Activated B cell treated with CpG ODN at 0.5 μM for 24 hours (primary cell): ENCODE data around the gene SEC22C. TPM values are rescaled to one million over a fixed set of nuclear protein-coding genes. Genes with fewer than 3 reads are reported as not detected.
"Not testable (repeated sequence)": the region's sequence is repeated elsewhere in the genome, so short reads cannot be mapped to it uniquely, and the experiment has no call there.

Experiments used
- ATAC-seq: fragments of 200-7000 bp; cut with Tn5 transposase; one replicate; pipeline ENCODE4 v1.10.0; 2021; ENCODE audit warnings: low read depth, mild to moderate bottlenecking, moderate library complexity
- CTCF ChIA-PET: fragments of 350-600 bp; sonication (Branson Sonifier 250); formaldehyde crosslinking; loops from one replicate; lab custom pipeline; 2021; ENCODE audit warnings: antibody characterized with exemption; lab: Charles Lee
- POLR2A ChIA-PET: fragments of 350-600 bp; sonication (Branson Sonifier 250); formaldehyde crosslinking; loops from one replicate; lab custom pipeline; 2021; ENCODE audit warnings: antibody characterized with exemption; lab: Charles Lee
- DNase-seq: peaks from one replicate; pipeline ENCODE4 v3.0.0; 2022
- H3K27ac Mint-ChIP-seq: one replicate; pipeline ENCODE4 v1.8.0; 2020; ENCODE audit warnings: mixed read lengths
- H3K27me3 Mint-ChIP-seq: one replicate; pipeline ENCODE4 v1.8.0; 2021; ENCODE audit warnings: mixed read lengths
- H3K36me3 Mint-ChIP-seq: one replicate; pipeline ENCODE4 v1.8.0; 2021; ENCODE audit warnings: low read depth, mixed read lengths
- H3K4me1 Mint-ChIP-seq: one replicate; pipeline ENCODE4 v1.8.0; 2021; ENCODE audit warnings: mixed read lengths
- H3K4me3 Mint-ChIP-seq: one replicate; pipeline ENCODE4 v1.8.0; 2020; ENCODE audit warnings: mild to moderate bottlenecking, mixed read lengths
- H3K9me3 Mint-ChIP-seq: one replicate; pipeline ENCODE4 v1.8.0; 2020; ENCODE audit warnings: mixed read lengths
- intact Hi-C: fragments of 100-400 bp; cut with micrococcal nuclease; formaldehyde crosslinking; loops from one replicate; pipeline ENCODE4 v1.15.1; 2024
- total RNA-seq: library from RNA; stranded (reverse); gene quantifications from 2 replicates; pipeline ENCODE4 v1.2.3, GENCODE V29; 2022
- TF ChIP-seq, protein P1 (sequence below): fragments of 200-600 bp; IDR thresholded peaks from one replicate; pipeline ENCODE4 v1.8.0; 2022; ENCODE audit warnings: antibody characterized with exemption, mild to moderate bottlenecking

Gene SEC22C
- total RNA-seq, 1 donor from 2014 or later: 36.4 TPM

DNA sequence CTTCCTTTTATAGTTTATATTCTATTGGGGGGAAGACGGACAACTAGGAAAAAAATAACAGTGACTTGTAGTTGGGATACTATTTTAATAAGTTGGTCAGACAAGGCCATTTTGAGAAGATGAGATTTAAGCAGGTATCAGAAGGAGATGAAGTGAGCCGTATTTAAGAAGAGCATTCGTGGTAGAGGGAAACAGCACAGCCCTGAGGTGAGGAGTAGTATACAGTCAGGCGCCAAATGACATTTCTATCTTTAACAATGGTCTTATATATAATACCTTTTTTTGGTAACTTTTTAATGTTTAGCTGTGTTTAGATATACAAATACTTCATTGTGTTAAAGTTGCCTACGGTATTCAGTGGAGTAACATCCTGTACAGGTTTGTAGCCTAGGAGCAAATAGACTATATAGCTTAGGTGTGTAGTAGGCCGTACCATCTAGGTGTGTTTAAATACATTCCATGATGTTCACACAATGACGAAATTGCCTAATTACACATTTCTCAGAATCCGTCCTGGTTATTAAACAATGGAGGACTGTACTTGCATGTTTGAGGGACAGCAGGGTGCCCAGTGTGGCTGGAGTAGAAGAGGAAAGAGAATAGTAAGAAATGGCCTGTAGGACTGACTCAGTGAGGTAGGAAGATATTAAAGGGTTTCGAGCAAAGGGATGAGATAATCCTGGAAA is 20.3 kb upstream of the SEC22C start:
- DNase-seq: no peak
- Mint-ChIP-seq H3K27me3 (no peaks in the 10 kb centered on the region), H3K4me3 (peak overlapping the region; percentile 91), H3K4me1 (peaks cover 43% of the 10 kb centered on the region), H3K9me3 (no peaks in the 10 kb centered on the region), H3K36me3 (peaks cover 34% of the 10 kb centered on the region), H3K27ac (peak overlapping the region; percentile 84)
- intact Hi-C loops: loop anchor here (1.0 to 10.0 kb wide), 6 partner anchors 7 to 1733 kb away; partner anchors contain the start of genes CCDC13, TCAIM and ULK4
- ATAC-seq: no peak
- TF ChIP-seq, protein P1, sequence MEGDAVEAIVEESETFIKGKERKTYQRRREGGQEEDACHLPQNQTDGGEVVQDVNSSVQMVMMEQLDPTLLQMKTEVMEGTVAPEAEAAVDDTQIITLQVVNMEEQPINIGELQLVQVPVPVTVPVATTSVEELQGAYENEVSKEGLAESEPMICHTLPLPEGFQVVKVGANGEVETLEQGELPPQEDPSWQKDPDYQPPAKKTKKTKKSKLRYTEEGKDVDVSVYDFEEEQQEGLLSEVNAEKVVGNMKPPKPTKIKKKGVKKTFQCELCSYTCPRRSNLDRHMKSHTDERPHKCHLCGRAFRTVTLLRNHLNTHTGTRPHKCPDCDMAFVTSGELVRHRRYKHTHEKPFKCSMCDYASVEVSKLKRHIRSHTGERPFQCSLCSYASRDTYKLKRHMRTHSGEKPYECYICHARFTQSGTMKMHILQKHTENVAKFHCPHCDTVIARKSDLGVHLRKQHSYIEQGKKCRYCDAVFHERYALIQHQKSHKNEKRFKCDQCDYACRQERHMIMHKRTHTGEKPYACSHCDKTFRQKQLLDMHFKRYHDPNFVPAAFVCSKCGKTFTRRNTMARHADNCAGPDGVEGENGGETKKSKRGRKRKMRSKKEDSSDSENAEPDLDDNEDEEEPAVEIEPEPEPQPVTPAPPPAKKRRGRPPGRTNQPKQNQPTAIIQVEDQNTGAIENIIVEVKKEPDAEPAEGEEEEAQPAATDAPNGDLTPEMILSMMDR: no peak
- CTCF ChIA-PET: interaction anchor here (1.0 to 2.1 kb wide), 3 partner anchors 11 to 34 kb away, joined by 3 to 10 read pairs (median 3); no protein-coding TSS in a partner anchor
- POLR2A ChIA-PET: interaction anchor here (2.2 to 3.7 kb wide), 3 partner anchors 11 to 20 kb away, joined by 14 to 85 read pairs (median 50); partner anchors contain the start of genes SEC22C and SS18L2

DNA sequence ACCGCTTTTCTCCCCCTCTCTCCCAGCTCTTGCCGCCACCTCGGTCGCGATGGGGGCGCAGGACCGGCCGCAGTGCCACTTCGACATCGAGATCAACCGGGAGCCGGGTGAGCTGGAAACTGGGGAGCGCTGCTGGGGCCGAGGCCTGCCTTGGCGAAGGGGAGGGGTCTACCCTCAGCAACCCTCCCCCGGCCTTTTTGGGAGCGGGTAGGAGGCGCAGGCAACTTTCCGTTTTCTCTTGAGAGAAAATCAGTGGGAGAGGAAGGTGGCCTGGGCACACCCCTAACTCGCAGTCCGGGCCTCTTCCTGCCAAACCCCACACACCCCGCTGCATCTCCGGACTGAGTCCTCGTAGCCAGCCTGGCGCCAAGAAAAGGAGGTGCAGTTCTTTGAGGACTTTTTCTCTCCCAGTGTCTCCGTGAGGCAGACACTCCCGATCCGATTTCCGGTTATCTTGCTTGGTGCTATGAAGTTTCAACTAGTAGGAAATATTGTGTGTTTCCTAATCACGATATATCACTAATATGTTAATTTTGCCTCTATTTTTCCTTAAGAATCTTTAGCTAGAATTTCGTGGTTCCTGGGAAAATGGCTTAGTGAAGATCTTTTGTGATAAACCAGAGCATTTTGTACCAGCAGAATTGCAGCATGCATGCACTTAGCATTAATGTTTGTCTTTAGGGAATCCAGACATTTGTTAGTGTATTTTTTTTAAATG is 19.4 kb upstream of the SEC22C start:
- H3K27ac Mint-ChIP-seq: peak overlapping the region; percentile 84
- H3K4me1 Mint-ChIP-seq: peaks cover 41% of the 10 kb centered on the region
- H3K4me3 Mint-ChIP-seq: peak overlapping the region; percentile 91
- ATAC-seq (peak; percentile 1), DNase-seq (no peak)
- ChIA-PET POLR2A (interaction anchor here (0.6 to 3.7 kb wide), 12 partner anchors 11 to 1402 kb away, joined by 3 to 85 read pairs (median 4); partner anchors contain the start of genes CTNNB1, SEC22C, SS18L2 and VIPR1), CTCF (interaction anchor here (1.1 to 2.1 kb wide), 3 partner anchors 12 to 35 kb away, joined by 3 to 10 read pairs (median 4); no protein-coding TSS in a partner anchor)
- no peaks in the 10 kb centered on the region for H3K9me3 Mint-ChIP-seq
- H3K27me3 Mint-ChIP-seq: no peaks in the 10 kb centered on the region
- H3K36me3 Mint-ChIP-seq: peaks cover 36% of the 10 kb centered on the region
- intact Hi-C loops: loop anchor here (1.0 to 10.0 kb wide), 9 partner anchors 8 to 1734 kb away; partner anchors contain the start of genes CCDC13, SS18L2, TCAIM and ULK4
- TF ChIP-seq, protein P1: no peak

DNA sequence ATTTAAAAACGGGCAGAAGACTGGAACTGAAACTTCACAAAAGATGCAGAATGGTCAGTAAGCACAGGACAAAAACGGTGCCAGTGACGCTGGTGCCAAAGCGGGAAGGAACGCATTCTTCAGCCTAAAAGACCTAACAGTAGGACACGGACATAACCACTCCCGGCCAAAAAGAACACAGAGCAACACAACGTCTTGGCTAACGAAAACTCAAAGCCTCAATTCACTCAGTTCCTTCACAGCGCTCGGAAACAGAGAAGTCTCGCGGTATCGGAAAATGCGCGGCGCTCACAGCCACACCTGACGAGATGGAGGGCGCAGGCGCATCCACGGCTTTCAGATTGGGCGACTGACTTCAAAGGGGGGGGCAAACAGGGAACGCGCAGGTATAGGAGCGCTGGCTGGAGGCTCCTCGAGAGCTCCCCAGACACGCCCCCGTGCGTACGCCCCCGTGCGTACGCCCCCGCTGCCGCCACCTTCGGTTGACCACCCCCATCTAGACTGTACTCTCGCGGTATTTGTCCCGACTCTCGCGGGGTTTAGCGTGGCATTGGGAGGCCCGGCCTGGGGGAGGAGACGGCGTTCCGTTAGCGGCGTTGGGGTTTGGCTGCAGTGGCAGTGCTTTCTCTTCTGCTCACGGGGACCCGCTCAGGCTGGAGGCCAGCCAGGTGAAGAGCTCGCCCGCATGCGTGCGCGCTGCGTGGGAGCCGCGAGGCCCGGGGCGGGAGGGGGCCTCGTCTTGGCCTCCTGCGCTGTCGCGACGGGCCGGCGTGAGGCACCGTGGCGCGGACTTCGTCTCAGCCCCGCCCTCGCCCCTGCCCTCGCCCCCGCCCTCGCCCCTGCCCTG is 18.6 kb upstream of the SEC22C start, which contains the start of gene NKTR:
TSS of gene NKTR (plus strand) at position 576 of the 847 bp plus-strand sequence. CDS start 321 bp downstream, outside the sequence.
- ChIA-PET POLR2A (interaction anchor here (0.5 to 3.7 kb wide), 13 partner anchors 10 to 1401 kb away, joined by 3 to 85 read pairs (median 3); partner anchors contain the start of genes CTNNB1, SEC22C, SS18L2 and VIPR1), CTCF (interaction anchor here (1.1 kb wide), 1 partner anchor 13 kb away, joined by 4 read pairs; no protein-coding TSS in a partner anchor)
- no peaks in the 10 kb centered on the region for H3K9me3 Mint-ChIP-seq
- H3K4me1 Mint-ChIP-seq: peaks cover 33% of the 10 kb centered on the region
- DNase-seq: peak; percentile 98
- no peaks in the 10 kb centered on the region for H3K27me3 Mint-ChIP-seq
- ATAC-seq: peak; percentile 92
- peaks cover 35% of the 10 kb centered on the region for H3K36me3 Mint-ChIP-seq
- intact Hi-C loops: loop anchor here (1.0 to 10.0 kb wide), 8 partner anchors 10 to 1734 kb away; partner anchors contain the start of genes CCDC13, SS18L2, TCAIM and ULK4
- H3K27ac Mint-ChIP-seq: peak within 1 kb of the TSS; percentile 96
- TF ChIP-seq, protein P1: no peak
- peak within 1 kb of the TSS; percentile 91 for H3K4me3 Mint-ChIP-seq

DNA sequence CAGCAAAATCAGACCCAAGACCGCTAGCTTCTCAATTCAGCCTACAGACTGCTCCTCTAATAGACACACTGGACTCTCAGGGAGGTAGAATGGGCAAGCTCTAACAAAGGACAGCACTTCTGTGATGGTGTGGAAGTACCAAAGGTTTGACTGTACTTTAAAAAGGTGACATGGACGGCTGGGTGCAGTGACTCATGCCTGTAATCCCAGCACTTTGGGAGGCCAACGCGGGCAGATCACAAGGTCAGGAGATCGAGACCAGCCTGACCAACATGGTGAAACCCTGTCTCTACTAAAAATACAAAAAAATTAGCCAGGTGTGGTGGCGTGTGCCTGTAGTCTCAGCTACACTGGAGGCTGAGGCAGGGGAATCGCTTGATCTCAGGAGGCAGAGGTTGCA is 15.3 kb upstream of the SEC22C start:
- intact Hi-C loops, ATAC-seq, H3K27me3 Mint-ChIP-seq, H3K4me3 Mint-ChIP-seq, CTCF ChIA-PET, DNase-seq, H3K9me3 Mint-ChIP-seq: not testable (repeated sequence)
- POLR2A ChIA-PET: interaction anchor here (0.6 to 1.1 kb wide), 2 partner anchors 15 to 66 kb away, joined by 3 read pairs; partner anchors contain the start of gene SEC22C
- H3K4me1 Mint-ChIP-seq: peaks cover 26% of the 10 kb centered on the region
- H3K36me3 Mint-ChIP-seq: peaks cover 43% of the 10 kb centered on the region
- H3K27ac Mint-ChIP-seq: peak overlapping the region; percentile 12
